Fibroblast of pulmonary artery (primary cell): Measurements from ENCODE around the gene TP53AIP1.

Experiments
- DNase-seq: peaks from one replicate; pipeline ENCODE4 v3.0.0-alpha.2; 2010; ENCODE audit warnings: low read depth
- H3K4me3 ChIP-seq: replicated peaks from 2 replicates; pipeline ENCODE4 v1.5.1; 2011; ENCODE audit warnings: low read depth, mild to moderate bottlenecking, control low read depth, low read length, moderate library complexity
- CTCF ChIP-seq: IDR thresholded peaks from 2 replicates; pipeline ENCODE4 v1.5.1; 2011; ENCODE audit warnings: mild to moderate bottlenecking, control low read depth, low read length, inconsistent platforms; ENCODE audit errors: missing control alignments

Gene TP53AIP1

DNA sequence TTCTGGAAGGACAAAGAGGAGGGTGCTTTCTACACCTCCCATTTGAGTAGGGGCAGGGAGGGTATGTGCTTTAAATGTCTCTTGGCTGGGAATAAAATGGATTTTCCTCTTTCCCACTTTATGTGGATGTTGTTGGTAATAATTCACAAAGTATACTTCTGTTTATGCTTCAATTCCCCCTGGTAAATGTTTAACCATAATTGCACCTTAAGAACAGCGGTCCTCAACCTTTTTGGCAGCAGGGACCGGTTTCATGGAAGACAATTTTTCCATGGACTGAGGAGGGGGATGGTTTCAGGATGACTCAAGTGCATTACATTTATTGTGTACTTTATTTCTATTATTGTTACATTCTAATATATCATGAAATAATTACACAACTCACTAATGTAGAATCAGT lies 4.0 kb upstream of the TP53AIP1 start:
- DNase-seq = no peak
- no peak for TF ChIP-seq CTCF
- H3K4me3 ChIP-seq = no peak overlapping the region

DNA sequence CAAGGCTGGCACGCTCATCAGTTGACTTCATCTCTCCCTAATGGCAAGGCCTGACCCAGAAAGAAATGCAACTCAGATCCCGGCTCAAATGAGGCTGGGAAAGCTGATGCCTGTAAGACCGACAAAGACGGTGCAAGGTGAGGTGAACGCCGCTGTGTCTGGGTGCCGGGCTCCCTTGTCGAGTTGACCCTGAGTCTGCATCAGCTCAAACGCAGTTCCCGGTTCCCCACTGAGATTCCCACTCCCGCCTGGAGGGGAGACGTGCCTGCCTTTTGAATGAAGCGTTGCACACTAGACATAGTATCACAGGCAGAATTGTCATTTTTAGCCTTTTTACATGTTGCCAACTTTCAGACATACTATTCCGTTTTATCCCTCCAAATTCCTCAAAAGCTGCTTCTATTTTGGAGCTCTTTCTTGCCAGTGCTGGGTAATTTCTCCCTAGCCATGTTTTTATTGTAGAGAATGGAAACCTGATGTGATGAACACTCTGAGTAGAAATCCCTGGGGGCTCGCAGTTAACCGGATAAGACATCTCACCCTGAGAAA lies 831 bp upstream of the TP53AIP1 start:
- no peak overlapping the region for H3K4me3 ChIP-seq
- no peak for DNase-seq
- no peak for TF ChIP-seq CTCF

- no peak for TF ChIP-seq CTCF
- DNase-seq = no peak
- no peak overlapping the region for H3K4me3 ChIP-seq
Observed at GRCh38 chr11:128942272-128942612, 429 bp downstream of the TP53AIP1 start.

GRCh38 chr11:128941573-128942271 lies 949 bp downstream of the TP53AIP1 start:
- TF ChIP-seq CTCF = no peak

DNA sequence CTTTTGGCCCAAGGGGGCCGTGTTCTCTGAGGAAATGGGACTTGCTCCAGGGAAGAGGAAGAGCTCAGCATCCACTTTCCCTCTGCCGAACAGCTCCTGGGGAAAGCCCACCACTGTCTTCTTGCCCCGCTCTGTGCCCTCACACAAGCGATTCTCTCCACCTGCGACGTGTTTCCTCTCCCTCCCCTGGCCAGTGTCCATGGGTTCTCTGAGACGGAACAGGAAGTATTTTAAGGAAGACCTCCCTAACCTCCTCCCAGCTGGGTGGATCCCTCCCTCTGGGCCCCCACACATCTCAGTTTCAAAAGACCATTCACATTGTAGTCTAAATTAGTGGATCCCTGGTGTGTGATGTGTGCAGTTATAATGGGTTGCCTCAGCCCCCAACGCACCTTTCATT lies 1.6 kb downstream of the TP53AIP1 start:
- TF ChIP-seq CTCF = no peak
- no peak for DNase-seq
- H3K4me3 ChIP-seq = no peak overlapping the region

More at GRCh38 chr11:128941573-128942271, 949 bp downstream of the TP53AIP1 start:
- no peak for DNase-seq
- no peak overlapping the region for H3K4me3 ChIP-seq

- DNase-seq = no peak
- no peak for TF ChIP-seq CTCF
- H3K4me3 ChIP-seq = no peak overlapping the region
Observed at GRCh38 chr11:128940603-128941002, 2.1 kb downstream of the TP53AIP1 start.

DNA sequence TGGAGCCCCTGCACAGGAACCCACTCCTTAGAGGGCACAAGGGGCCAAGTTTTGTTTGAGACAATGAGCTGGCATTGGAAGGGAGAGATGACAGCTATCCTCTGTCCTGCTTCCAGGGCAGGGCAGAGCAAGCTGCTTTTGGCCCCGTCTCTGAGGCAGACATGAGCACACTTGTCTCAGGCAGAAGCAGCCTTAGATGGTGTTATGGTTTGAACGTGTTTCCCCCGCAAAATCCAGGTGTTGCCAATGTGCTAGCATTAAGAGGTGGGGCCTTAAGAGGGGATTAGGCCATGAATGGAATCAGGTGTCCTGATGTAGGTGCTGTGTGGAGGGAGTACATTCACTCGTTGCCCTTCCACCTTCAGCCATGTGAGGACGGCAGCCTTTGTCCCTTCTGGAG lies 2.5 kb downstream of the TP53AIP1 start:
- TF ChIP-seq CTCF = no peak
- H3K4me3 ChIP-seq = no peak overlapping the region
- no peak for DNase-seq
